A549 (cell line): ENCODE measurements around the gene ARHGAP26. TPM values are rescaled to one million over a fixed set of nuclear protein-coding genes. Genes with fewer than 3 reads are reported as not detected.
A peak's percentile ranks its signal among the peaks of the same experiment; 100 is the strongest.

Experiments used
- ATAC-seq, 2 experiments: fragments of 200-7000 bp in 1 of 2; fragments of >200 bp in 1 of 2; cut with Nextera tagmentation in 1 of 2; cut with Tn5 transposase in 1 of 2; 3 replicates each; pipeline versions ENCODE4 v1.8.0 to v1.9.1; 2018 to 2020; ENCODE audit warnings: mild to moderate bottlenecking in 1 of 2, moderate library complexity in 1 of 2
- CTCF ChIA-PET: fragments of 300-600 bp; sonication (Branson Sonifier 250); formaldehyde crosslinking; extraction: SDS; loops from one replicate; lab custom pipeline; 2021; ENCODE audit warnings: antibody characterized with exemption, inconsistent platforms; lab: Yijun Ruan, JAX
- POLR2A ChIA-PET: fragments of 350-600 bp; formaldehyde crosslinking; extraction: SDS; loops from one replicate; lab custom pipeline; 2021; ENCODE audit warnings: antibody characterized with exemption, inconsistent platforms; lab: Yijun Ruan, JAX
- DNase-seq, 2 experiments: peaks; one replicate each; pipeline versions ENCODE4 v3.0.0 to v3.0.0-alpha.2; 2011 to 2016; ENCODE audit warnings: low read depth in 1 of 2, low spot score in 1 of 2
- FAIRE-seq: peaks from 2 replicates; lab custom pipeline; 2011; peaks lifted over from hg19 to GRCh38; lab: Jason Lieb, UNC
- H3K27ac ChIP-seq, 2 experiments: fragments of >200 bp; sonication (Bioruptor Twin); formaldehyde crosslinking; 3 replicates each; pipeline ENCODE4 v1.5.1; 2016 to 2017
- H3K4me1 ChIP-seq: fragments of >200 bp; sonication (Bioruptor Twin); formaldehyde crosslinking; 3 replicates; pipeline ENCODE4 v1.6.1; 2016
- H3K4me2 ChIP-seq: fragments of >200 bp; sonication (Bioruptor Twin); formaldehyde crosslinking; 3 replicates; pipeline ENCODE4 v1.6.1; 2016
- H3K4me3 ChIP-seq: fragments of >200 bp; sonication (Bioruptor Twin); formaldehyde crosslinking; 3 replicates; pipeline ENCODE4 v1.5.1; 2016
- H3K9me3 ChIP-seq: fragments of >200 bp; sonication (Bioruptor Twin); formaldehyde crosslinking; 3 replicates; pipeline ENCODE4 v1.6.1; 2016
- BHLHE40 ChIP-seq: IDR thresholded peaks from 2 replicates; pipeline ENCODE4 v1.6.1; 2012; ENCODE audit warnings: low read depth, low read length, inconsistent platforms
- CEBPB ChIP-seq, 2 experiments: fragments of >200 bp in 1 of 2; sonication (Bioruptor Twin) in 1 of 2; formaldehyde crosslinking in 1 of 2; IDR thresholded peaks; 2 replicates each; pipeline ENCODE4 v1.6.1; 2012 to 2016
- HOXA7 ChIP-seq: fragments of 250-450 bp; sonication (Bioruptor Pico); IDR thresholded peaks from 2 replicates; pipeline ENCODE4 v1.5.0; 2020; ENCODE audit warnings: mild to moderate bottlenecking, moderate library complexity
- JUN ChIP-seq, 2 experiments: fragments of >200 bp; sonication (Bioruptor Twin); formaldehyde crosslinking; IDR thresholded peaks; 2 replicates in 1 of 2; 3 replicates in 1 of 2; pipeline ENCODE4 v1.6.1; 2016 to 2017
- KDM5A ChIP-seq: fragments of 200-600 bp; sonication (generic); IDR thresholded peaks from 2 replicates; pipeline ENCODE4 v1.6.1; 2016; ENCODE audit warnings: antibody characterized with exemption, mild to moderate bottlenecking
- NFE2L2 ChIP-seq: fragments of 150-350 bp; conservative IDR thresholded peaks from 2 replicates; pipeline ENCODE4 v1.6.1; 2014; ENCODE audit warnings: low read length
- NPAS2 ChIP-seq: fragments of 250-450 bp; sonication (Bioruptor Pico); IDR thresholded peaks from 2 replicates; pipeline ENCODE4 v1.8.0; 2022; ENCODE audit warnings: mild to moderate bottlenecking, moderate library complexity, borderline replicate concordance
- SREBF2 ChIP-seq: fragments of 450-650 bp; IDR thresholded peaks from 2 replicates; pipeline ENCODE4 v1.6.1; 2014; ENCODE audit warnings: mild to moderate bottlenecking, moderate library complexity
- TFCP2L1 ChIP-seq: fragments of 250-450 bp; sonication (Bioruptor Pico); IDR thresholded peaks from 2 replicates; pipeline ENCODE4 v1.5.0; 2021; ENCODE audit warnings: mild to moderate bottlenecking
- ZC3H11A ChIP-seq: fragments of 450-650 bp; IDR thresholded peaks from 2 replicates; pipeline ENCODE4 v1.6.1; 2014; ENCODE audit warnings: antibody characterized with exemption, mild to moderate bottlenecking
- ZNF302 ChIP-seq: fragments of 250-450 bp; sonication (Bioruptor Pico); IDR thresholded peaks from 2 replicates; pipeline ENCODE4 v1.9.0; 2021; ENCODE audit warnings: inconsistent platforms, mild to moderate bottlenecking, moderate library complexity
- WGBS: methylation state at CpG from one replicate; pipeline ENCODE4 v1.1.6; 2017; ENCODE audit errors: missing lambda C conversion rate; 5-methylcytosine and 5-hydroxymethylcytosine counted together
- polyA plus RNA-seq, 4 experiments: library from polyadenylated mRNA; depleted of rRNA in 3 of 4; stranded (reverse); fragments of >200 nt; fragmentation: RNase III in 1 of 4; extraction: RNeasy Plus Mini Kit Qiagen cat#74134 plus additional on column Dnase treatment in 1 of 4; gene quantifications; 2 replicates in 3 of 4; 3 replicates in 1 of 4; pipeline ENCODE4 v1.2.3, GENCODE V29; 2011 to 2017
- TF ChIP-seq, protein P1 (sequence below): fragments of 250-450 bp; sonication (Bioruptor Pico); IDR thresholded peaks from 2 replicates; pipeline ENCODE4 v1.5.0; 2020; ENCODE audit warnings: low read depth, mild to moderate bottlenecking, moderate library complexity
- TF ChIP-seq, protein P2 (sequence below): IDR thresholded peaks from 2 replicates; pipeline ENCODE4 v1.6.1; 2012

The ARHGAP26 gene
- polyA plus RNA-seq, 2 of the 4 experiments (the other 2 are of a cell fraction) = 6.6 to 19.1 TPM

DNA sequence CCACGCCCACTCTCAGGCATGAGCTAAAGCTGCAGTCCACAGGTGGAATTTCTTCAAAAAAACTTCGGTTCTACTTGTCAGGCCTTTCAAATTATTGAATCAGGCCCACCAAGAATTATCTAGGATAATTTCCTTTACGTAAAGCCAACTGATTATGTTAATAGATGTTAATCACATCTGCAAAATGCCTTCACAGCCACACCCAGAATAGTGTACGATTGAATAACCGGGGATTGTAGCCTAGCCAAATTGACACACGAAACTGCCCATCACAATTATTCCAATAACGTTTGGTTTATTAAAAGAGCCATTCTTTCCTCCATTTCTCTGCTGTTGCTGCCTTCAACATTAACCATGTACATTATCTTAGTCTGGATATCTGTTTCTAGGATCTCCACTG, 484.6 kb downstream of the ARHGAP26 start:
- Histone ChIP-seq H3K27ac (peak overlapping the region in 1 of 2 experiments; percentile 3; a peak in 1 of 6 replicates), H3K4me1 (peaks cover 5% of the 10 kb centered on the region; the same call in 2 of the 3 replicates), H3K9me3 (no peaks in the 10 kb centered on the region), H3K4me2 (no peak overlapping the region), H3K4me3 (no peak overlapping the region)
- ChIA-PET POLR2A (no interaction called here), CTCF (no interaction called here)
- ATAC-seq (no peak), DNase-seq (no peak), FAIRE-seq (no peak)
- 86% methylated on average over 7 of the region's 7 CpGs for WGBS
- TF ChIP-seq, protein P1, sequence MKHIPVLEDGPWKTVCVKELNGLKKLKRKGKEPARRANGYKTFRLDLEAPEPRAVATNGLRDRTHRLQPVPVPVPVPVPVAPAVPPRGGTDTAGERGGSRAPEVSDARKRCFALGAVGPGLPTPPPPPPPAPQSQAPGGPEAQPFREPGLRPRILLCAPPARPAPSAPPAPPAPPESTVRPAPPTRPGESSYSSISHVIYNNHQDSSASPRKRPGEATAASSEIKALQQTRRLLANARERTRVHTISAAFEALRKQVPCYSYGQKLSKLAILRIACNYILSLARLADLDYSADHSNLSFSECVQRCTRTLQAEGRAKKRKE (CRISPR knock-in tag) = no peak

DNA sequence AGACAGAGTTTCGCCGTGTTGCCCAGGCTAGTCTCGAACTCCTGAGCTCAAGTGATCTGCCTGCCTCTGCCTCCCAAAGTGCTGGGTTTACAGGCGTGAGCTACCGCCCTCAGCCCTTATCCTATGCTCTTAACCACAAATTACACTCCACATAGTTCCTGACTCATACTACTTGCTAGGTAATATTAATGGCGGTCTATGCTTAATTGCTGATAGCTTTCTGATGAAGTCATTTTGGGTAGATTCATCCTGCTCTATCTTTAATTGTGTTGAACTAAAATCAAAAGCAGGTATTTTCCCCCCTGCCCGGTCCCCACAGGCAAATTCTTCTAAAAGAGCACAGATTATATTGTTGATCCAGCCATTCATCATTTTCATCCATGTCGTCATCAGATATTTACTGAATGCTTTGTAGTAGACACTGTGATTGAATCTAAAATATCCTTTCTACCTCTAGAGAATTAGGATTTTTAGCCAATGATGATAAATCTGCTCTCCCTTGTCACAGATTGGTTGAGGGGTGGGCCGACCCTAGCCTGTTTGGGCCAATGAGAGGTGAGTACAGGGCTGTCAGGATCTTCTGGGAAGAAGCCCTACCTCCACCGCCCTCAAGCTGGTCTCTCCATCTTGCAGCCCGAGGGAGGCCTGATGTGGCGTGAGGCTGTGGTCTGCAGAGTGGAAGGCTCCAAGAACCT, 488.5 kb downstream of the ARHGAP26 start:
- no peak for ATAC-seq
- Histone ChIP-seq H3K4me2 (no peak overlapping the region), H3K4me3 (no peak overlapping the region), H3K4me1 (peaks cover 24% of the 10 kb centered on the region), H3K9me3 (no peaks in the 10 kb centered on the region), H3K27ac (peak overlapping the region in 1 of 2 experiments; percentile 47; a peak in 2 of 6 replicates)
- DNase-seq = no peak
- TF ChIP-seq ZC3H11A (no peak), HOXA7 (CRISPR knock-in tag) (no peak), NFE2L2 (no peak), ZNF302 (CRISPR knock-in tag) (no peak), NPAS2 (CRISPR knock-in tag) (no peak), KDM5A (no peak), TFCP2L1 (no peak)
- ChIA-PET CTCF (interaction anchor here (1.4 to 1.5 kb wide), 2 partner anchors 9 to 10 kb away, joined by 3 read pairs; no protein-coding TSS in a partner anchor), POLR2A (no interaction called here)
- FAIRE-seq = no peak
- WGBS = 97% methylated on average over 12 of the region's 12 CpGs

DNA sequence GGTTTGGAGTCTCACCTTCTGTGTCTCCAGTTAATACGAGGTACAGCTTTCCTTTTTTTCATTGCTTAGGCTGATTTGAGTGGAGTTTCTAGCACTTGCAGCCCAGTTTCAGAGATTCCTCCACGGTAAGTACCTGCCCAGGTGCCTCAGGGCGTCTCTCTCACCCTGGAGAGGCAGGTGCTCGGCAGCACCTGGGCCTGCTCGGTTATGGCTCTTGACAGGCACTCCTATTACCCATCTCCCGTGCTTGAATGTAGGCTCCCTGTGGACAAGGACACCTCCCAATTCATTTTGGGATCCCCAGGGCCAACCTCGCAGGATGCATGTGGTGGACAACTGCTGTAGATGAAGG, 489.1 kb downstream of the ARHGAP26 start:
- ChIA-PET CTCF (interaction anchor here (1.4 to 1.5 kb wide), 2 partner anchors 9 to 10 kb away, joined by 3 read pairs; no protein-coding TSS in a partner anchor), POLR2A (no interaction called here)
- ATAC-seq (no peak), DNase-seq (no peak), FAIRE-seq (no peak)
- H3K27ac ChIP-seq = peak overlapping the region in 1 of 2 experiments; percentile 29; a peak in 2 of 6 replicates
- peaks cover 28% of the 10 kb centered on the region for H3K4me1 ChIP-seq
- H3K4me3 ChIP-seq = no peak overlapping the region
- H3K9me3 ChIP-seq = no peaks in the 10 kb centered on the region
- no peak overlapping the region for H3K4me2 ChIP-seq
- TF ChIP-seq BHLHE40 = no peak
- no peak for TF ChIP-seq SREBF2
- 89% methylated on average over 7 of the region's 7 CpGs for WGBS

DNA sequence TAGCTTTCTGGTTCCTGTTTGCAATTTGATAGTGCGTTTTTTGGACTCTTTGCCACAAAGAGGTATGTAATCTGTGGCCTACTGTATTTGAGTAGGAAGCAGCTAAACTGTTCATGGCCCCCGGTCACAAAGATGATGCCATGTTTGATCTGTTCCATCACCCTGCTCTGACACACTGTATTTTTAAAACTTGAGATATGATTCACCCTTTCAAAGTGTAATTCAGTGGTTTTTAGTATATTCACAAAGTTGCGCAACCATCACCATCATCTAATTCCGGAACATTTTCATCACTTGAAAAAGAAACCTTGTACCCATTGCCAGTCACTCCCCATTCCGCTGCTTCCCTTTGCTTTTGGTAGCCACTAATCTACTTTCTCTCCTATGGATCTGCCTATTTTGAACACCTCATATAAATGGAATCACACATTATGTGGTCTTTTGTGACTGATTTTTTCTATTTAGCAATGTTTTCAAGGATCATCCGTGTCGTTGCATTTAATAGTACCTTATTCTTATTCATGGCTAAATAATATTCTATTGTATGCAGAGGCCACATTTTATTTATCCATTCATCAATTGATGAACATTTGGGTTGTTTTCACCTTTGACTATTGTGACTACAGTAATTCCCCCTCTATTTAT, 491.7 kb downstream of the ARHGAP26 start:
- ATAC-seq = no peak
- ChIA-PET POLR2A (no interaction called here), CTCF (no interaction called here)
- Histone ChIP-seq H3K4me3 (no peak overlapping the region), H3K9me3 (0 out of 3 replicates have a peak, but pooled peaks cover 3% of the 10 kb centered on the region), H3K27ac (peak overlapping the region; percentile 59 to 77), H3K4me2 (peak overlapping the region; percentile 33; the same call in 2 of the 3 replicates), H3K4me1 (peaks cover 28% of the 10 kb centered on the region)
- no peak for DNase-seq
- TF ChIP-seq ZNF302 (CRISPR knock-in tag) = no peak
- TF ChIP-seq JUN (IDR thresholded peaks at IDR 0.05) = 0 out of 5 replicates have a peak, but pooled peaks of 1 of the 2 experiments have one; percentile 0
- TF ChIP-seq, protein P2, sequence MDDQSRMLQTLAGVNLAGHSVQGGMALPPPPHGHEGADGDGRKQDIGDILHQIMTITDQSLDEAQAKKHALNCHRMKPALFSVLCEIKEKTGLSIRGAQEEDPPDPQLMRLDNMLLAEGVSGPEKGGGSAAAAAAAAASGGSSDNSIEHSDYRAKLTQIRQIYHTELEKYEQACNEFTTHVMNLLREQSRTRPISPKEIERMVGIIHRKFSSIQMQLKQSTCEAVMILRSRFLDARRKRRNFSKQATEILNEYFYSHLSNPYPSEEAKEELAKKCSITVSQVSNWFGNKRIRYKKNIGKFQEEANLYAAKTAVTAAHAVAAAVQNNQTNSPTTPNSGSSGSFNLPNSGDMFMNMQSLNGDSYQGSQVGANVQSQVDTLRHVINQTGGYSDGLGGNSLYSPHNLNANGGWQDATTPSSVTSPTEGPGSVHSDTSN = no peak
- no peak for TF ChIP-seq SREBF2
- TF ChIP-seq CEBPB (IDR thresholded peaks at IDR 0.05) = peak; percentile 95 to 97
- FAIRE-seq = no peak
- WGBS = 86% methylated on average over 7 of the region's 7 CpGs
